BLaER1 (cell line): ENCODE results near the gene DUSP5.

Source experiments
- H3K27ac ChIP-seq: shearing (Covaris generic); formaldehyde crosslinking; 2 replicates; pipeline ENCODE4 v1.8.1; 2022
- H3K27me3 ChIP-seq: shearing (Covaris generic); formaldehyde crosslinking; 2 replicates; pipeline ENCODE4 v1.8.1; 2022
- H3K36me3 ChIP-seq: shearing (Covaris generic); formaldehyde crosslinking; 2 replicates; pipeline ENCODE4 v1.8.1; 2022
- H3K4me1 ChIP-seq: shearing (Covaris generic); formaldehyde crosslinking; 2 replicates; pipeline ENCODE4 v1.8.1; 2022
- H3K4me2 ChIP-seq: shearing (Covaris generic); formaldehyde crosslinking; 2 replicates; pipeline ENCODE4 v1.8.1; 2022
- H3K4me3 ChIP-seq: shearing (Covaris generic); formaldehyde crosslinking; 2 replicates; pipeline ENCODE4 v1.8.1; 2022
- H3K9ac ChIP-seq: shearing (Covaris generic); formaldehyde crosslinking; 2 replicates; pipeline ENCODE4 v1.8.1; 2022
- H3K9me3 ChIP-seq: shearing (Covaris generic); formaldehyde crosslinking; 2 replicates; pipeline ENCODE4 v1.8.1; 2022
- H4K20me1 ChIP-seq: shearing (Covaris generic); formaldehyde crosslinking; 2 replicates; pipeline ENCODE4 v1.8.1; 2022
- Cebpa-rat ChIP-seq: shearing (Covaris generic); IDR thresholded peaks from 2 replicates; pipeline ENCODE4 v1.8.1; 2022

The DUSP5 gene

GRCh38 chr10:110499796-110500514 lies 2.2 kb downstream of the DUSP5 start:
- Histone ChIP-seq H3K4me2 (peak overlapping the region; percentile 97), H3K4me1 (peaks cover 78% of the 10 kb centered on the region), H3K36me3 (no peaks in the 10 kb centered on the region), H3K27ac (no peak overlapping the region), H3K9me3 (no peaks in the 10 kb centered on the region), H3K4me3 (no peak overlapping the region), H3K9ac (no peak overlapping the region), H4K20me1 (peaks cover 19% of the 10 kb centered on the region), H3K27me3 (peaks cover 55% of the 10 kb centered on the region)
- no peak for TF ChIP-seq Cebpa-rat

- Histone ChIP-seq H3K9me3 (no peaks in the 10 kb centered on the region), H3K4me2 (no peak overlapping the region), H3K27ac (no peak overlapping the region), H3K36me3 (no peaks in the 10 kb centered on the region), H4K20me1 (peaks cover 19% of the 10 kb centered on the region), H3K4me3 (no peak overlapping the region), H3K27me3 (peaks cover 55% of the 10 kb centered on the region), H3K4me1 (peaks cover 78% of the 10 kb centered on the region), H3K9ac (no peak overlapping the region)
- no peak for TF ChIP-seq Cebpa-rat
These were observed 2.8 kb downstream of the DUSP5 start for GRCh38 chr10:110500515-110500905.

GRCh38 chr10:110501142-110501937 lies 3.6 kb downstream of the DUSP5 start:
- H3K9me3 ChIP-seq: no peaks in the 10 kb centered on the region
- H4K20me1 ChIP-seq: peaks cover 19% of the 10 kb centered on the region
- TF ChIP-seq Cebpa-rat: no peak
- no peak overlapping the region for H3K9ac ChIP-seq
- peaks cover 73% of the 10 kb centered on the region for H3K4me1 ChIP-seq
- H3K27me3 ChIP-seq: peaks cover 51% of the 10 kb centered on the region
- H3K36me3 ChIP-seq: no peaks in the 10 kb centered on the region
- H3K27ac ChIP-seq: no peak overlapping the region
- H3K4me2 ChIP-seq: peak overlapping the region; percentile 23
- H3K4me3 ChIP-seq: no peak overlapping the region

GRCh38 chr10:110502072-110502845 lies 4.6 kb downstream of the DUSP5 start:
- H3K9ac ChIP-seq: no peak overlapping the region
- H3K4me2 ChIP-seq: peak overlapping the region; percentile 48
- no peak overlapping the region for H3K27ac ChIP-seq
- no peaks in the 10 kb centered on the region for H3K9me3 ChIP-seq
- peaks cover 64% of the 10 kb centered on the region for H3K4me1 ChIP-seq
- H3K4me3 ChIP-seq: no peak overlapping the region
- H4K20me1 ChIP-seq: peaks cover 19% of the 10 kb centered on the region
- H3K36me3 ChIP-seq: no peaks in the 10 kb centered on the region
- TF ChIP-seq Cebpa-rat: no peak
- H3K27me3 ChIP-seq: peaks cover 42% of the 10 kb centered on the region

GRCh38 chr10:110502851-110503301 lies 5.2 kb downstream of the DUSP5 start:
- Histone ChIP-seq H3K4me1 (peaks cover 63% of the 10 kb centered on the region), H3K27me3 (peaks cover 38% of the 10 kb centered on the region), H3K27ac (no peak overlapping the region), H3K4me3 (no peak overlapping the region), H3K36me3 (no peaks in the 10 kb centered on the region), H3K9me3 (no peaks in the 10 kb centered on the region), H4K20me1 (peaks cover 19% of the 10 kb centered on the region), H3K4me2 (peak overlapping the region; percentile 48), H3K9ac (no peak overlapping the region)
- no peak for TF ChIP-seq Cebpa-rat

- no peak for TF ChIP-seq Cebpa-rat
- Histone ChIP-seq H3K4me3 (no peak overlapping the region), H3K27me3 (peaks cover 30% of the 10 kb centered on the region), H3K4me1 (peaks cover 56% of the 10 kb centered on the region), H3K9me3 (no peaks in the 10 kb centered on the region), H3K4me2 (peak overlapping the region; percentile 48), H3K36me3 (no peaks in the 10 kb centered on the region), H4K20me1 (peaks cover 12% of the 10 kb centered on the region), H3K9ac (no peak overlapping the region), H3K27ac (no peak overlapping the region)
These were observed 5.9 kb downstream of the DUSP5 start for GRCh38 chr10:110503528-110504110.

GRCh38 chr10:110504111-110504735 lies 6.5 kb downstream of the DUSP5 start:
- peaks cover 6% of the 10 kb centered on the region for H4K20me1 ChIP-seq
- no peaks in the 10 kb centered on the region for H3K9me3 ChIP-seq
- no peak overlapping the region for H3K4me3 ChIP-seq
- no peak overlapping the region for H3K27ac ChIP-seq
- H3K9ac ChIP-seq: no peak overlapping the region
- H3K27me3 ChIP-seq: peaks cover 24% of the 10 kb centered on the region
- peak overlapping the region; percentile 48 for H3K4me2 ChIP-seq
- no peaks in the 10 kb centered on the region for H3K36me3 ChIP-seq
- peaks cover 50% of the 10 kb centered on the region for H3K4me1 ChIP-seq
- TF ChIP-seq Cebpa-rat: peak; percentile 82

GRCh38 chr10:110505130-110505770 lies 7.5 kb downstream of the DUSP5 start:
- H3K27ac ChIP-seq: no peak overlapping the region
- H3K9ac ChIP-seq: no peak overlapping the region
- H3K4me3 ChIP-seq: no peak overlapping the region
- peaks cover 14% of the 10 kb centered on the region for H3K27me3 ChIP-seq
- H3K36me3 ChIP-seq: no peaks in the 10 kb centered on the region
- TF ChIP-seq Cebpa-rat: no peak
- peaks cover 41% of the 10 kb centered on the region for H3K4me1 ChIP-seq
- no peak overlapping the region for H3K4me2 ChIP-seq
- no peaks in the 10 kb centered on the region; the same call in 1 of the 2 replicates for H4K20me1 ChIP-seq
- no peaks in the 10 kb centered on the region for H3K9me3 ChIP-seq
